D341Med (cell line): Measurements from ENCODE around the gene DMXL1.
"Not testable (repeated sequence)": the region's sequence is repeated elsewhere in the genome, so short reads cannot be mapped to it uniquely, and the experiment has no call there.

Experiments used
- DNase-seq: peaks from one replicate; pipeline ENCODE4 v3.0.0; 2012; ENCODE audit warnings: low spot score

Gene DMXL1

DNA sequence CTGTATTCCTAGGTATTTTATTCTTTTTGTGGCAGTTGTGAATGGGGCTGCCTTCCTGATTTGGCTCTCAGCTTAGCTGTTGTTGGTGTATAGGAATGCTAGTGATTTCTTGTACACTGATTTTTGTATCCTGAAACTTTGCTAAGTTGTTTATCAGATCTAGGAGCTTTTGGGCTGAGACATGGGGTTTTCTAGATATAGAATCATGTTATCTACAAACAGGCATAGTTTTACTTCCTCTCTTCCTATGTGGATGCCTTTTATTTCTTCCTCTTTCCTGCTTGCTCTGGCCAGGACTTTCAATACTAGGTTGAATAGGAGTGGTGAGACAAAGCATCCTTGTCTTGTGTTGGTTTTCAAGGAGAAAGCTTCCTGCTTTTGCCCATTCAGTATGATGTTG, 129.9 kb downstream of the DMXL1 start:
- DNase-seq, result no peak

DNA sequence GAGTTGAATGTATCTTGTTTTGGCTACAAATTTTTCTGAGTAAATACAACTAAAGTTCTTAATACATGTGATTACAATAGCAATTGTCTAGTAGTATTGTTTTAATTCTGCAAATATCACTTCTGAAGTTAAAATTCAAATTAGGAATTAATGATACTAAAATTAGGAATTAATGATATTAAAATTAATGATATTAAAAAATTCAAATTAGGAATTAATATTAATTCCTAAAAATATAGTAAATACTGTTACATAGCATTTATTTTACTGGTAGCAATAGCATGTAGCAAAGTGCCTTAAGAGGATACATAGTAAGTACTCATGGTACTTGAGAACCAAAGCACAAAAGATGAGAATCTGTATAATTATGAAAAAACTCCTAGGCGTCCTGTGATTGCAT, 136.2 kb downstream of the DMXL1 start:
- no peak for DNase-seq

DNA sequence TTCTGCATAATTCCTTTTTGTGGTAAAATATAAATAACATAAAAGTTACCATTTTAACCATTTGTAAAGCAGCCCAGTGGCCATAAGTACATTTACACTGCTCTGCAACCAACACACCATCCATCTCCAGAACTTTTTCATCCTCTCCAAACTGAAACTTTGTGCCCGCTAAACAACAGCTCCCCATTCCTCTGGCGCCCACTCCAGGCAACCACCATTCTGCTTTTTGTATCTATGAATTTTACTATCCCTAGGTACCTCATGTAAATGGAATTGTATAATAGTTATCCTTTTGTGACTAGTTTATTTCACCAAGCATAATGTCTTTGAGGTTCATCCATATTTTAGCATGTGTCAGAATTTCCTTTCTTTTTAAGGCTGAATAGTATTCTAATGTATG, 141.1 kb downstream of the DMXL1 start:
- no peak for DNase-seq

GRCh38 chr5:119212676-119213075, 141.8 kb downstream of the DMXL1 start:
- DNase-seq, result no peak

- DNase-seq, result no peak
These were observed 146.3 kb downstream of the DMXL1 start for GRCh38 chr5:119217183-119217582.

DNA sequence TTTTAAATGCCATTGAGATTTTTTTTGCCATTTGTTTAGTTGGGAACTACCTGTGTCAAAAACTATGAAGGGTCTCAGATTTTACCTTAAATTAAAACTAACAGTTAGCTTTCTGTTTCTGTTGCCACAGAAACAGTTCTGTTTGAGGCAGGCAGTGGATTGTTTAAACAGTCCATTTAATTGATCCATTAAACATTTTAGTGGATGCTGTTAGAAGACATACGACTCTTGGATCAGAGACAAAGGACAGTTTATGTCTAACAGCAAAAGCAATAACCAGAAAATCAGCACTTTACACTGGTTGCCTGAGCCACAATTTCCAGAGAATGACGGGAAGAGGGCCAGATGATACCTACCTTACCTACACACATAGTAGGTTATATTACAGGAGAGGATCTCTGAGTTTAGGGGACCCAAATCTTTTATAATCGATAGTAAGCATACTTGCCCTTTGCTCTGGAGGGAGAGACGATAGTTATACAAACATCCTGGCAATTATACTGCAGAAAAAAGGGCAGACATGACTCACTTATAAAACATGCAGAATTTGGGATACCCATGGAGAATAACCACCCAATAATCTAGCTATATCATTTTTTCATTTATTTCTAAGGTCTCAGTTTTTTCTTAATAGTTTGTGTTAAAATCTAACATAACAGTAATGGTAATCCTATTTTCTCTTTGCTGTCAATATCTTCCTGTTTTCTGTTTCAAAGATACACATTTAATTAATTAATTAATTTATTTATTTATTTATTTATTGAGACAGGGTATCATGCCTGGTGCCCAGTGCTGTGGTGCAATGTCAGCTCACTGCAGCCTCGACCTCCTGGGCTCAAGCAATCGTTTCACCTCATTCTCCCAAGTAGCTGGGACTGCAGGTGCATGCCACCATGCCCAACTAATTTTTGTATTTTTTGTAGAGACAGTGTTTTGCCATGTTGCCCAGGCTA, 148.2 kb downstream of the DMXL1 start:
- DNase-seq, result no peak

DNA sequence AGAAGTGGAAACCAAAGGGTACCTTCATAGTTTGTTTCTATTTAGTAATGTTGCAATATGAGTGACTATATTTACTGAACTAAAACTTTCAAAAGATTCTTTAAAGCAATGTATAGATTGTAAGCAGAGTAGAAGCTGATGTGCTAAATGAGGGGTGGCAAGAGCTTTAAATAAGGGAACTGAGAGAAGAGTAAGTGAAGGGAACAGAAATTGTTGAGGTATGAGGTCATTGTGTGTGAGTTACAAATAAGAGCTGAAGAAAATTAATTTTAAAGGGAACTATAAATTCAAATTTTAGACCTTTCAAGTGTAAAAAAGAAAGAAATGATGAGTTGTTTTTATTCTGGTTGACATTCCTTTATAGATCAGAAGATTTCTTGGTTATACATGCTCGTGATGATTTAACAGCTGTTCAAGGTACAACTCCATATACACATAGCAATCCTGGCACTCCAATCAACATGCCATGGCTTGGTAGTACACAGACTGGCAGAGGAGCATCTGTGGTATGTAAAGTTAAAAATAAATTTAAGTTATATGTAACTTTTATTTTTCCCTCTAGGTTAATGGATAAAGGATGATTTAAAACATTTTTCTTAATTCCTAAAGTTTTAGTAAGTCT, 149.8 kb downstream of the DMXL1 start:
- no peak for DNase-seq

GRCh38 chr5:119221330-119221729, 150.4 kb downstream of the DMXL1 start:
- DNase-seq, result no peak

- DNase-seq, result no peak
These were observed 159.1 kb downstream of the DMXL1 start for GRCh38 chr5:119229950-119230349.

DNA sequence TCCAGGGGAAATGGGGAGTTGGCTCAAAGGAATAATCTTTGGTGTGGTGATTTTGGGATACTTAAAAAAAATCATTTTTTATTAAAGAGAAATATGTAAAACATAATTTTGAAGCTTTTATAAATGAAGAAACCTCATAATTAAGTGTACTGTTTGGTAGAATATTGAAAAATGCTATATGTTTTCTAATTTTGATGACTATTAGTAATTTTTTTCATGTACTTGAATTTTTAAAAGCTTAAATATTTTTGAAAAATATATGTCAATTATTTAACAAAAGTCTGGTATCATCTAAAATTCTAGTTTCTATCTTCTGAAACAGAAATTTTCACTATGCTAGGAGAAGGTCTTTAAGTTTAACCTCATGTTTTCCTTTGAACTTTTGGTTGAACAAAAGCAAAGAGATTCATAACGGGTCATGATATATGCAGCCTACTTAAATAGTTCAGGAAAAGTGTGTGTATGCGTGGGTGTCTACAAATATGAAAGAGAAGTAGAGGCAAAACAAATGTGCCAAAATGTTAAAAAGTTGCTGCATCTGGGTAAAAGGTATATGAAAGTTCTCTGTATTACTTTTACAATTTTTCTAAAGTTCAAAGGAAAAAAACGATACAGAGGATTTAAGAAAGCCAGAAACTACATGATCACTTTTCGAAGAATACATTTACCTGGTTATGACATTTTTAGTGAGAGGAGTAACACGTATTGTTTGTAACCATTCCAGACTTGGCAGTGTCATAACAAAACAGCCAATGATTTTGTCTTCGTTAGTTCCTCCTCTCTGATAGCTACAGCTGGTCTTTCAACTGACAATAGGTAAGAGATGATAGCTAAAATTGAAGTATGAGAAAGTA, 167.6 kb downstream of the DMXL1 start:
- DNase-seq, result no peak

DNA sequence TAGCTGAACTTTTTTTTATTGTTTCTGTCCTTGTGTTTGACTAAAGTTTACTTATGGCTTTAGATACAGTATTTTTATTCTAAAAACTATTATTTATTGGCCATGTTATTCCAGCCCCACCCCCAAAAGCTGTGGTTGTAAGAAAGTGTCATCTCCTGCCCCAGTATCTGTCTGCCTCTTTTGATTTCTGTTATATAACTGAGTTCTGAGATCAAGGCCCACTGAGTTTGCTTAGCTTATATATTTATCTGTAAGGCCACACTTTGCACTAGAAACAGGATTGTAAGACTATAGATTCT, 168.2 kb downstream of the DMXL1 start:
- no peak for DNase-seq

DNA sequence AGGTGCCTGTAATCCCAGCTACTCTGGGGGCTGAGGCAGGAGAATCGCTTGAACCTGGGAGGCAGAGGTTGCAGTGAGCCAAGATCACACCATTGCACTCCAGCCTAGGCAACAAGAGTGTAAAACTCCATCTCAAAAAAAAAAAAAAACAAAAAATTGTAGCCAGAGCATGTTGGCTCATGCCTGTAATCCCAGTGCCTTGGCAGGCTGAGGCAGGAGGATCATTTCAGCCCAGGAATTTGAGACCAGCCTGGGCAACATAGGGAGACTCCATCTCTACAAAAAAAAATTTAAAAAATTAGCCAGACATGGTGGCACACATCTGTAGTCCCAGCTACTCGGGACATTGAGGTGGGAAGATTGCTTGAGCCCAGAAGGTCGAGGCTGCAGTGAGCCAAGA, 168.9 kb downstream of the DMXL1 start:
- not testable (repeated sequence) for DNase-seq

DNA sequence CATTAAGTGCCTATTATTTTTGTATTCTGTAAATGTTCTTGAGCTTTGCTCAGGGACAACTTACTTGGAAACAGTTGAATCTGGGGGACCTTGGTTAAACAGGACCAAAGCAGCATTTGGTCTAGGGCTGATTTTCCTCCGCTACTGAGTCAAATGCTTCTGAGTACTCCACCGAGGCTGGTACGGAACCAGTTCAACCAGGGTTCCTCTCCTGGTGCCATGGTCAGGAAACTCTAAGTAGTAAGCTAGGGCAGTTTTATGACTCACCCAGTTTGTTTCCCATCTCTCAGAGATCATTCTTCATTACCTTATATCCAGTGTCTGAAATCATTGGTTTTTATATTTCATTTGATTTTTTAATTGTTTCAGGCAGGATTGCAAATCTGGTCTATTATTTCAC, 173.0 kb downstream of the DMXL1 start:
- DNase-seq, result no peak

GRCh38 chr5:119250946-119251901, 180.3 kb downstream of the DMXL1 start:
- no peak for DNase-seq

- DNase-seq, result peak; percentile 34
These were observed 184.9 kb downstream of the DMXL1 start for GRCh38 chr5:119255571-119256356.

- no peak for DNase-seq
These were observed 186.7 kb downstream of the DMXL1 start for GRCh38 chr5:119257613-119258012.

- no peak for DNase-seq
These were observed 192.8 kb downstream of the DMXL1 start for GRCh38 chr5:119263639-119264038.

GRCh38 chr5:119264186-119264585, 193.3 kb downstream of the DMXL1 start:
- DNase-seq, result no peak

GRCh38 chr5:119267958-119268386, 197.1 kb downstream of the DMXL1 start:
- peak; percentile 30 for DNase-seq

GRCh38 chr5:119268387-119269060, 197.6 kb downstream of the DMXL1 start:
- peak; percentile 87 for DNase-seq
